ENCODE measurements around the gene PFAS. TPM values are rescaled to one million over a fixed set of nuclear protein-coding genes. Genes with fewer than 3 reads are reported as not detected.

The PFAS gene
- total RNA-seq, 2 experiments from 2014 or later: 75.1 to 113 TPM

GRCh38 chr17:8267480-8268147, 18.5 kb downstream of the PFAS start:
- Mint-ChIP-seq H3K27ac (no peak overlapping the region), H3K36me3 (peaks cover 22% of the 10 kb centered on the region), H3K27me3 (no peaks in the 10 kb centered on the region), H3K9me3 (ENCODE audit: low read depth) (no peaks in the 10 kb centered on the region), H3K4me1 (no peaks in the 10 kb centered on the region), H3K4me3 (no peak overlapping the region)
- CTCF ChIA-PET: no interaction called here
- ATAC-seq: no peak
- DNase-seq: no peak

DNA sequence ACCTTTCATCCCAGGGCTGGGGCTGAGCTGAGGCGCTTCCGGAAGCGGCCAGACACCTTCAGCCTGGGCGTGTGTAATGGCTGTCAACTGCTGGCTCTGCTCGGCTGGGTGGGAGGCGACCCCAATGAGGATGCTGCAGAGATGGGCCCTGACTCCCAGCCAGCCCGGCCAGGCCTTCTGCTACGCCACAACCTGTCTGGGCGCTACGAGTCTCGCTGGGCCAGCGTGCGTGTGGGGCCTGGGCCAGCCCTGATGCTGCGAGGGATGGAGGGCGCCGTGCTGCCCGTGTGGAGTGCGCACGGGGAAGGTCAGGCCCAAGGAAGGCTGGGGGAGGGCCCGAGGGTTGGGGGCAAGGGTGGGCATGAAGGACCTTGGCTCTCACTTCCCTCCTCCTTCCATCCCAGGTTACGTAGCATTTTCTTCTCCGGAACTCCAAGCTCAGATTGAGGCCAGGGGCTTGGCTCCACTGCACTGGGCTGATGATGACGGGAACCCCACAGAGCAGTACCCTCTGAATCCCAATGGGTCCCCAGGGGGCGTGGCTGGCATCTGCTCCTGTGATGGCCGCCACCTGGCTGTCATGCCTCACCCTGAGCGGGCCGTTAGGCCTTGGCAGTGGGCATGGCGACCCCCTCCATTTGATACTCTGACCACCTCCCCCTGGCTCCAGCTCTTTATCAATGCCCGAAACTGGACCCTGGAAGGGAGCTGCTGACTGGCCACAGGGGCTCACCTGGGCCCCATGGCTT, 19.6 kb downstream of the PFAS start:
- Mint-ChIP-seq H3K27ac (no peak overlapping the region), H3K4me3 (no peak overlapping the region), H3K4me1 (no peaks in the 10 kb centered on the region), H3K9me3 (ENCODE audit: low read depth) (no peaks in the 10 kb centered on the region), H3K27me3 (no peaks in the 10 kb centered on the region), H3K36me3 (peaks cover 17% of the 10 kb centered on the region)
- CTCF ChIA-PET: no interaction called here
- DNase-seq (no peak), ATAC-seq (no peak)

GRCh38 chr17:8272421-8272820, 23.3 kb downstream of the PFAS start:
- no peaks in the 10 kb centered on the region for H3K9me3 Mint-ChIP-seq (ENCODE audit: low read depth)
- no peak overlapping the region for H3K4me3 Mint-ChIP-seq
- peaks cover 10% of the 10 kb centered on the region for H3K36me3 Mint-ChIP-seq
- CTCF ChIA-PET: no interaction called here
- ATAC-seq: no peak
- no peak for DNase-seq
- no peak overlapping the region for H3K27ac Mint-ChIP-seq
- H3K27me3 Mint-ChIP-seq: no peaks in the 10 kb centered on the region
- no peaks in the 10 kb centered on the region for H3K4me1 Mint-ChIP-seq

- Mint-ChIP-seq H3K36me3 (peaks cover 5% of the 10 kb centered on the region), H3K4me3 (no peak overlapping the region), H3K9me3 (ENCODE audit: low read depth) (no peaks in the 10 kb centered on the region), H3K4me1 (no peaks in the 10 kb centered on the region), H3K27me3 (no peaks in the 10 kb centered on the region), H3K27ac (no peak overlapping the region)
- DNase-seq (no peak), ATAC-seq (no peak)
- CTCF ChIA-PET: no interaction called here
Measured at GRCh38 chr17:8273884-8274444, 24.9 kb downstream of the PFAS start.

- DNase-seq: no peak
- Mint-ChIP-seq H3K27me3 (no peaks in the 10 kb centered on the region), H3K9me3 (ENCODE audit: low read depth) (no peaks in the 10 kb centered on the region), H3K4me1 (no peaks in the 10 kb centered on the region), H3K27ac (no peak overlapping the region), H3K36me3 (peaks cover 5% of the 10 kb centered on the region), H3K4me3 (no peak overlapping the region)
- ATAC-seq: no peak
- CTCF ChIA-PET: no interaction called here
Measured at GRCh38 chr17:8274816-8275215, 25.7 kb downstream of the PFAS start.

DNA sequence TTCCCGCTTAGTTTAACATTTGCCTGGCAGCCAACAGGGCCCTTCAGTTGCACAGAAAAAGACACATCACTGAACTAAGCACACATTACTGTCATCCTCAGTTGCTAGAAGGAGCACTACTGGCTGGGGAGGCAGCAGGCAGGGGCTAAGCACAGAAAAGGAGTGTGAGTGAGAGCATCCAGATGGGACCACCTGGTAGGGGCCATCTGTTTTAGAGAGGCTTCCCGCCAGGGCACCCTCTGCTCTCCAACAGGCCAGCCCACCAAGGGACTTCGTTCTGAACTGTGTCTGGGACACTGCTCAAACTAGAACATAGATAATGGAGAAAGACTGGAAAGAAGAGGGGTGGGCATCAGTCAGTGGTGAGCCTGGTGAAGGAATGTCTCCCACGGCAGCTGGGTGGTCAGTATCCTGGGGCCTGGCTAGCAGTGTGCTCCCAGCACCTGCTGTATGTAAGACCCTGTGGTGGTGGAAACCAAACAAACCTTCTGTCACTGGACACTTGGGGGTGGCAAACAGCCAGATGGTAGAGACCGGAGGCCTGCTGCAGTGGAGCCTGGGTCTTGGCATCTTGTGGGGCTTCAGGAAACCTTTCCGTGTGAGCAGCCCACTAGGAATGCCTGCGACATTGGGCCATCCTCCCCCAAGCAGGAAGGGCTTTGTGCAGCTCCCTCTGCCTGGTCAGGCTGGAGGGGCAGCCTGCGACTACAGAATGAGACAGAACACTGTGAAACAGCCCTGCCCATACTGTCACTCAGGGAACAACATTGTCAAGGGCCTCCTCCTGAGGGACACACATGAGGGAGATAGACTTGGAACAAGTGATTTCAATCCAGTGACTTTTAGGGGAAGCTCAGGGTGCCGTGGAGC, 26.6 kb downstream of the PFAS start:
- Mint-ChIP-seq H3K9me3 (ENCODE audit: low read depth) (no peaks in the 10 kb centered on the region), H3K4me3 (no peak overlapping the region), H3K4me1 (no peaks in the 10 kb centered on the region), H3K36me3 (peaks cover 5% of the 10 kb centered on the region), H3K27ac (no peak overlapping the region), H3K27me3 (no peaks in the 10 kb centered on the region)
- DNase-seq: no peak
- no peak for ATAC-seq
- CTCF ChIA-PET: no interaction called here

DNA sequence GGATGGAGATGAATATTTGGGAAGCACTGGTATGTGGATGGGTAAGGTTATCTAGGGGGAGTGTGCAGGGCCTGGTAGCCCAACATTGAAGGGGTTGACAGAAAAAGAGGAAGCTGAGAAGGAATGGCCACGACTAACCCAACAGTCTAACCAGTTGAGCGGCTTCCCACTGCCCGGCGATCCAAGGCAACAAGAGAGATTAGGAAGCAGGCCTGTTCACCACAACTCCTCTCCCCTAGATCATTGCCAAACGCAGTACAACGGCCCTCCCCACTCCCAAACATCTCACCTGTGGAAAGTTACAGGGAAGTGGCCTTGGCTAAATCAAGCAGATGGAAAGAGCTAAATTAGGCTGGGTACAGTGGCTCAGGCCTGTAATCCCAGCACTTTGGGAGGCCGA, 28.2 kb downstream of the PFAS start:
- Mint-ChIP-seq H3K27ac (no peak overlapping the region), H3K36me3 (no peaks in the 10 kb centered on the region), H3K27me3 (no peaks in the 10 kb centered on the region), H3K4me1 (no peaks in the 10 kb centered on the region), H3K4me3 (no peak overlapping the region), H3K9me3 (ENCODE audit: low read depth) (no peaks in the 10 kb centered on the region)
- no peak for DNase-seq
- CTCF ChIA-PET: interaction anchor here (0.7 kb wide), 1 partner anchor 27 kb away, joined by 3 read pairs; no protein-coding TSS in a partner anchor
- ATAC-seq: no peak

- DNase-seq: no peak
- CTCF ChIA-PET: no interaction called here
- ATAC-seq: no peak
- no peak overlapping the region for H3K27ac Mint-ChIP-seq
- no peaks in the 10 kb centered on the region for H3K9me3 Mint-ChIP-seq (ENCODE audit: low read depth)
- H3K27me3 Mint-ChIP-seq: no peaks in the 10 kb centered on the region
- H3K4me1 Mint-ChIP-seq: peaks cover 8% of the 10 kb centered on the region
- H3K4me3 Mint-ChIP-seq: no peak overlapping the region
- no peaks in the 10 kb centered on the region for H3K36me3 Mint-ChIP-seq
Measured at GRCh38 chr17:8282345-8282744, 33.3 kb downstream of the PFAS start.

- no peak overlapping the region for H3K4me3 Mint-ChIP-seq
- CTCF ChIA-PET: interaction anchor here (1.5 kb wide), 1 partner anchor 12 kb away, joined by 7 read pairs; the partner anchor contains the start of gene SLC25A35
- DNase-seq: no peak
Measured at GRCh38 chr17:8283356-8283755, 34.3 kb downstream of the PFAS start.

DNA sequence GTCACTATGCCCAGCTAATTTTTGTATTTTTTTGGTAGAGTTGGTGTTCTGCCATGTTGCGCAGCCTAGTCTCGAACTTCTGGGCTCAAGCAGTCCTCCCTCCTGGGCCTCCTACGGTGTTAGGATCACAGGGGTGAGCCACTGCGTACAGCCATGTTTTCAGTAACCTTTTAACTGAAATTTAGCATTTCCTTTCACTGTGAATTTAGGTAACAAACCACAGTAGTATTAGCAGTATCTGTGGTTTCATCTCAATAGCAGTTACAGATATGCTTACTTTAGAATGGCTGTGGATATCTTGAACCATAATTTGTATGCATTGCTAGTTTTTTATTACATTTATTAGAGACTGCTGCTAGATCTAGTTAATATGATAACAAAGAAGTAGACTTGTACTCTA, 35.0 kb downstream of the PFAS start:
- Mint-ChIP-seq H3K36me3 (peaks cover 2% of the 10 kb centered on the region), H3K27ac (peak overlapping the region; percentile 3), H3K4me3 (no peak overlapping the region), H3K27me3 (no peaks in the 10 kb centered on the region), H3K4me1 (peaks cover 16% of the 10 kb centered on the region), H3K9me3 (ENCODE audit: low read depth) (no peaks in the 10 kb centered on the region)
- DNase-seq (no peak), ATAC-seq (no peak)
- CTCF ChIA-PET: interaction anchor here (1.5 kb wide), 1 partner anchor 11 kb away, joined by 7 read pairs; the partner anchor contains the start of gene SLC25A35

More at GRCh38 chr17:8283356-8283755, 34.3 kb downstream of the PFAS start:
- Mint-ChIP-seq H3K36me3 (peaks cover 2% of the 10 kb centered on the region), H3K27me3 (no peaks in the 10 kb centered on the region), H3K9me3 (ENCODE audit: low read depth) (no peaks in the 10 kb centered on the region), H3K27ac (no peak overlapping the region), H3K4me1 (peaks cover 15% of the 10 kb centered on the region)
- ATAC-seq: no peak

GRCh38 chr17:8285270-8286181, 36.4 kb downstream of the PFAS start:
- no peak overlapping the region for H3K4me3 Mint-ChIP-seq
- no peak overlapping the region for H3K27ac Mint-ChIP-seq
- CTCF ChIA-PET: no interaction called here
- H3K36me3 Mint-ChIP-seq: peaks cover 8% of the 10 kb centered on the region
- ATAC-seq (no peak), DNase-seq (no peak)
- no peaks in the 10 kb centered on the region for H3K27me3 Mint-ChIP-seq
- no peaks in the 10 kb centered on the region for H3K9me3 Mint-ChIP-seq (ENCODE audit: low read depth)
- H3K4me1 Mint-ChIP-seq: peaks cover 30% of the 10 kb centered on the region

- CTCF ChIA-PET: interaction anchor here (1.0 to 1.4 kb wide), 4 partner anchors 13 to 169 kb away, joined by 3 to 6 read pairs (median 4); no protein-coding TSS in a partner anchor
- Mint-ChIP-seq H3K36me3 (peaks cover 12% of the 10 kb centered on the region), H3K4me3 (peak overlapping the region; percentile 90), H3K9me3 (ENCODE audit: low read depth) (no peaks in the 10 kb centered on the region), H3K27ac (peak overlapping the region; percentile 96), H3K4me1 (peaks cover 38% of the 10 kb centered on the region), H3K27me3 (no peaks in the 10 kb centered on the region)
- no peak for DNase-seq
- ATAC-seq: no peak
Measured at GRCh38 chr17:8287651-8288335, 38.7 kb downstream of the PFAS start.
